HepG2 (cell line): ENCODE measurements around the gene B3GALT5. TPM values are rescaled to one million over a fixed set of nuclear protein-coding genes. Genes with fewer than 3 reads are reported as not detected.

Source experiments
- ATAC-seq: fragments of 200-7000 bp; cut with Tn5 transposase; 3 replicates; pipeline ENCODE4 v1.9.1; 2020; ENCODE audit warnings: mild to moderate bottlenecking, moderate library complexity
- BruUV-seq: library from RNA; stranded (reverse); fragments of 400-500 nt; replicated peaks from 2 replicates; lab custom pipeline; 2021; lab: Mats Ljungman, UMichigan
- CTCF ChIA-PET: fragments of 300-600 bp; formaldehyde crosslinking; extraction: SDS; loops from one replicate; lab custom pipeline; 2021; ENCODE audit warnings: low total read pairs, inconsistent platforms, low intra/inter-chr PET ratio; lab: Yijun Ruan, JAX
- POLR2A ChIA-PET: fragments of 350-600 bp; sonication (Branson Sonifier 250); formaldehyde crosslinking; loops from one replicate; lab custom pipeline; 2020; ENCODE audit warnings: antibody characterized with exemption, inconsistent platforms; lab: Yijun Ruan, JAX
- DNase-seq: peaks from one replicate; pipeline ENCODE4 v3.0.0-alpha.2; 2015; ENCODE audit warnings: low spot score
- FAIRE-seq: peaks from 3 replicates; lab custom pipeline; 2011; peaks lifted over from hg19 to GRCh38; lab: Jason Lieb, UNC
- H2AFZ ChIP-seq: one replicate; pipeline ENCODE4 v1.6.1; 2011; ENCODE audit warnings: low read length, inconsistent platforms
- H3K27ac ChIP-seq: fragments of 300-600 bp; 3 replicates; pipeline ENCODE4 v1.8.0; 2011; ENCODE audit warnings: mixed run types, mild to moderate bottlenecking, mixed read lengths, low read length, inconsistent platforms; ENCODE audit not compliant: insufficient read depth; ENCODE audit errors: extremely low read length
- H3K27me3 ChIP-seq, 2 experiments: fragments of 200-600 bp in 1 of 2; 2 replicates in 1 of 2; 3 replicates in 1 of 2; pipeline versions ENCODE4 v1.6.0 to v1.8.0; 2011; ENCODE audit warnings: low read length in 2 of 2, mild to moderate bottlenecking in 2 of 2, moderate library complexity in 2 of 2, inconsistent platforms in 1 of 2; ENCODE audit not compliant: insufficient read depth in 2 of 2, control insufficient read depth in 1 of 2
- H3K36me3 ChIP-seq, 2 experiments: fragments of 200-600 bp in 1 of 2; replicated peaks in 1 of 2; 2 replicates in 1 of 2; 3 replicates in 1 of 2; pipeline versions ENCODE4 v1.5.1 to v1.8.0; 2011; ENCODE audit warnings: low read length in 2 of 2, inconsistent platforms in 1 of 2; ENCODE audit not compliant: insufficient read depth in 2 of 2, control insufficient read depth in 1 of 2
- H3K4me1 ChIP-seq: 2 replicates; pipeline ENCODE4 v1.5.1; 2012; ENCODE audit warnings: low read length, inconsistent platforms; ENCODE audit not compliant: insufficient read depth
- H3K4me2 ChIP-seq: 2 replicates; pipeline ENCODE4 v1.6.0; 2011; ENCODE audit warnings: low read depth, low read length, inconsistent platforms
- H3K4me3 ChIP-seq, 3 experiments: fragments of 200-600 bp in 1 of 3; sonication (generic), shearing (Covaris generic) in 1 of 3; replicated peaks in 1 of 3; 2 replicates each; pipeline ENCODE4 v1.5.1; 2011 to 2016; ENCODE audit warnings: low read length in 3 of 3, inconsistent platforms in 2 of 3, low read depth in 2 of 3, mild to moderate bottlenecking in 2 of 3, control low read depth in 1 of 3, mixed read lengths in 1 of 3; ENCODE audit not compliant: insufficient read depth in 1 of 3
- H3K79me2 ChIP-seq: one replicate; pipeline ENCODE4 v1.6.1; 2011; ENCODE audit warnings: low read length, inconsistent platforms; ENCODE audit not compliant: insufficient read depth
- H3K9ac ChIP-seq: 2 replicates; pipeline ENCODE4 v1.6.0; 2011; ENCODE audit warnings: mild to moderate bottlenecking, low read depth, low read length, inconsistent platforms; ENCODE audit not compliant: insufficient read depth
- H3K9me3 ChIP-seq: 2 replicates; pipeline ENCODE4 v1.5.1; 2012; ENCODE audit warnings: mild to moderate bottlenecking, low read length
- H4K20me1 ChIP-seq: 2 replicates; pipeline ENCODE4 v1.6.0; 2011; ENCODE audit warnings: inconsistent platforms, mild to moderate bottlenecking, low read length, moderate library complexity; ENCODE audit not compliant: insufficient read depth
- AKAP8 ChIP-seq: sonication (generic); formaldehyde crosslinking; IDR thresholded peaks from 2 replicates; pipeline ENCODE4 v1.5.1; 2020; ENCODE audit warnings: mild to moderate bottlenecking, missing genetic modification reagents
- ATF1 ChIP-seq: IDR thresholded peaks from 2 replicates; pipeline ENCODE4 v1.6.1; 2016; ENCODE audit warnings: mild to moderate bottlenecking, control low read depth
- CEBPG ChIP-seq: IDR thresholded peaks from 2 replicates; pipeline ENCODE4 v1.6.1; 2016
- CHD2 ChIP-seq: IDR thresholded peaks from 2 replicates; pipeline ENCODE4 v1.6.1; 2011; ENCODE audit warnings: low read depth, low read length, improper control_type of control experiment
- FOXO1 ChIP-seq: sonication (generic); formaldehyde crosslinking; IDR thresholded peaks from 2 replicates; pipeline ENCODE4 v1.4.0; 2020; ENCODE audit warnings: missing genetic modification reagents
- GFI1 ChIP-seq: sonication (generic); formaldehyde crosslinking; IDR thresholded peaks from 2 replicates; pipeline ENCODE4 v1.5.0; 2020; ENCODE audit warnings: missing genetic modification reagents, mild to moderate bottlenecking, borderline replicate concordance
- HOXD1 ChIP-seq: sonication (generic); formaldehyde crosslinking; IDR thresholded peaks from 2 replicates; pipeline ENCODE4 v1.5.0; 2020; ENCODE audit warnings: missing genetic modification reagents
- NFIC ChIP-seq: IDR thresholded peaks from 2 replicates; pipeline ENCODE4 v1.6.1; 2012; ENCODE audit warnings: mild to moderate bottlenecking, low read length, inconsistent platforms
- SMAD1 ChIP-seq: sonication (generic); formaldehyde crosslinking; IDR thresholded peaks from 2 replicates; pipeline ENCODE4 v1.4.0; 2020; ENCODE audit warnings: missing genetic modification reagents, low read depth, mild to moderate bottlenecking, borderline replicate concordance
- TEAD2 ChIP-seq: sonication (generic); formaldehyde crosslinking; IDR thresholded peaks from 2 replicates; pipeline ENCODE4 v1.9.0; 2021; ENCODE audit warnings: missing genetic modification reagents
- ZBTB38 ChIP-seq: sonication (generic); formaldehyde crosslinking; IDR thresholded peaks from 2 replicates; pipeline ENCODE4 v1.5.1; 2020; ENCODE audit warnings: mild to moderate bottlenecking, missing genetic modification reagents
- ZNF782 ChIP-seq: sonication (generic); formaldehyde crosslinking; IDR thresholded peaks from 2 replicates; pipeline ENCODE4 v1.4.0; 2020; ENCODE audit warnings: missing genetic modification reagents, mild to moderate bottlenecking, borderline replicate concordance
- ZNF816 ChIP-seq: sonication (generic); formaldehyde crosslinking; IDR thresholded peaks from 2 replicates; pipeline ENCODE4 v1.8.0; 2022; ENCODE audit warnings: missing genetic modification reagents, mild to moderate bottlenecking, borderline replicate concordance
- WGBS: methylation state at CpG from one replicate; pipeline ENCODE4 v1.1.6; 2017; ENCODE audit warnings: low lambda C conversion rate; 5-methylcytosine and 5-hydroxymethylcytosine counted together
- in situ Hi-C: cut with HindIII; loops from 2 replicates; pipeline ENCODE4 v1.10.0; 2017; ENCODE audit warnings: low pct_unique_long_range_greater_than_20kb; ENCODE audit not compliant: extremely low pct_ligation_motif_present
- intact Hi-C: fragments of 100-400 bp; cut with micrococcal nuclease; formaldehyde crosslinking; loops from one replicate; pipeline ENCODE4 v1.10.0; 2022; ENCODE audit not compliant: unreplicated experiment
- polyA plus RNA-seq, 8 experiments: library from polyadenylated mRNA; depleted of rRNA in 3 of 8; stranded (reverse) in 7 of 8; unstranded in 1 of 8; fragments of >200 nt; fragmentation: Illumina TruSeq in 4 of 8; extraction: Trizol in 4 of 8; gene quantifications; 2 replicates each; pipeline versions ENCODE4 v1.2.1 to v1.2.3, GENCODE V29; 2011 to 2016; ENCODE audit warnings: low read depth in 4 of 8, missing spikeins in 1 of 8, mixed read lengths in 1 of 8; ENCODE audit not compliant: insufficient read depth in 1 of 8
- total RNA-seq, 5 experiments: library from RNA; depleted of rRNA; stranded (reverse); fragments of >200 nt; fragmentation: Illumina TruSeq; extraction: Trizol; gene quantifications; 2 replicates each; pipeline ENCODE4 v1.2.3, GENCODE V29; 2016; ENCODE audit warnings: low read depth in 1 of 5
- TF ChIP-seq, protein P1 (sequence below): sonication (generic); formaldehyde crosslinking; IDR thresholded peaks from 2 replicates; pipeline ENCODE4 v1.8.1; 2022; ENCODE audit warnings: mild to moderate bottlenecking, missing genetic modification reagents
- TF ChIP-seq, protein P2 (sequence below): sonication (generic); formaldehyde crosslinking; IDR thresholded peaks from 2 replicates; pipeline ENCODE4 v1.9.0; 2022; ENCODE audit warnings: missing genetic modification reagents, mild to moderate bottlenecking, borderline replicate concordance

Gene B3GALT5
- total and polyA plus RNA-seq, 2 of the 13 experiments (the other 11 are each of a cell fraction or from before 2014, with no cell fraction given): 0.02 to 0.03 TPM

DNA sequence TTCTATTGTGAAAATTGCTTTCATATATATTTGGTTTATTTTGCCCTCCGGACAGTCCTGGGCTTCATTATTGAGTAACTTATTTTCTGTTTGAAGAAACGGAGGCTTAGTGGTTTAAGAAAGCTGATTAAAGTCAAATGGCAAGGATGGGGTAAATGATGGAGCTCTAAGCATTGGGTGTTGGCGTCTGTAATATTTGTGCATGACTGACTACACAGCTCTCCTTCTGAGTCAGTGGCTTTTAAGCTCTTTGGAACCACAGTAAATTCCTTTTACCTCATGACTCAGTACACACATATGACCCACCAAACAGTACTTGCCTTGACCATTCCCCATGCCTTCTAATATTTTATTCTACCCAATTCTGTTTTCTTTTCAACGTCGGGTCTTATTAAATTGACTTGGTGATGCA lies 21.0 kb downstream of the B3GALT5 start (continued):
- TF ChIP-seq, protein P1, sequence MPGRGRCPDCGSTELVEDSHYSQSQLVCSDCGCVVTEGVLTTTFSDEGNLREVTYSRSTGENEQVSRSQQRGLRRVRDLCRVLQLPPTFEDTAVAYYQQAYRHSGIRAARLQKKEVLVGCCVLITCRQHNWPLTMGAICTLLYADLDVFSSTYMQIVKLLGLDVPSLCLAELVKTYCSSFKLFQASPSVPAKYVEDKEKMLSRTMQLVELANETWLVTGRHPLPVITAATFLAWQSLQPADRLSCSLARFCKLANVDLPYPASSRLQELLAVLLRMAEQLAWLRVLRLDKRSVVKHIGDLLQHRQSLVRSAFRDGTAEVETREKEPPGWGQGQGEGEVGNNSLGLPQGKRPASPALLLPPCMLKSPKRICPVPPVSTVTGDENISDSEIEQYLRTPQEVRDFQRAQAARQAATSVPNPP: no peak
- TF ChIP-seq ZNF782: no peak
- no peak for TF ChIP-seq TEAD2 (CRISPR knock-in tag)

DNA sequence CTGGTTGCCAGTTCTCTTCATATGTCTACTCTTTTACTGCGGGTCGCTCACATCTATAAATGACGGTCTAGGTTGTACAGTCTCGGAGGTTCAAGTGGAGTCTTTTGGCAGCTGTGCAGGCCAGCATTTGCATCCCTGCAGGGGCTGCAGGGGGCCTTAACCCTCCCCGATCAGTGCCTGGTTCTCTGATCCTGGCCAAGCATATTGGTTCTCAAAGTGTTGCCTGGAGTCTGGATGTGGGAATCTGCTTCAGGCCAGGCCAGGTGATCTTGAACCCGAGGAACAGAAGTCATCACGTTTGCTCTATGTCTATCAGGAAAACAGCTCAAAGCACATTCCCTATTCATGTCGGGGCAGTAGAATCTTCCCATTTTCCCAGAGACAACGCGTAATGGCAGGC lies 21.8 kb downstream of the B3GALT5 start:
- Histone ChIP-seq H3K27ac (no peak overlapping the region), H2AFZ (no peak overlapping the region), H3K4me3 (no peak overlapping the region), H3K9me3 (no peaks in the 10 kb centered on the region), H4K20me1 (no peaks in the 10 kb centered on the region), H3K36me3 (no peaks in the 10 kb centered on the region), H3K4me1 (no peaks in the 10 kb centered on the region), H3K79me2 (no peaks in the 10 kb centered on the region), H3K4me2 (no peak overlapping the region), H3K27me3 (peaks cover 3 to 16% of the 10 kb centered on the region in 2 experiments; a peak in 4 of 5 replicates), H3K9ac (no peak overlapping the region)
- TF ChIP-seq ATF1 (CRISPR knock-in tag) (no peak), AKAP8 (CRISPR knock-in tag) (no peak), NFIC (no peak), SMAD1 (CRISPR knock-in tag) (no peak), CEBPG (CRISPR knock-in tag) (no peak), HOXD1 (no peak), ZBTB38 (CRISPR knock-in tag) (no peak), FOXO1 (CRISPR knock-in tag) (no peak), CHD2 (no peak), ZNF816 (CRISPR knock-in tag) (no peak), GFI1 (CRISPR knock-in tag) (no peak)
- TF ChIP-seq, protein P2, sequence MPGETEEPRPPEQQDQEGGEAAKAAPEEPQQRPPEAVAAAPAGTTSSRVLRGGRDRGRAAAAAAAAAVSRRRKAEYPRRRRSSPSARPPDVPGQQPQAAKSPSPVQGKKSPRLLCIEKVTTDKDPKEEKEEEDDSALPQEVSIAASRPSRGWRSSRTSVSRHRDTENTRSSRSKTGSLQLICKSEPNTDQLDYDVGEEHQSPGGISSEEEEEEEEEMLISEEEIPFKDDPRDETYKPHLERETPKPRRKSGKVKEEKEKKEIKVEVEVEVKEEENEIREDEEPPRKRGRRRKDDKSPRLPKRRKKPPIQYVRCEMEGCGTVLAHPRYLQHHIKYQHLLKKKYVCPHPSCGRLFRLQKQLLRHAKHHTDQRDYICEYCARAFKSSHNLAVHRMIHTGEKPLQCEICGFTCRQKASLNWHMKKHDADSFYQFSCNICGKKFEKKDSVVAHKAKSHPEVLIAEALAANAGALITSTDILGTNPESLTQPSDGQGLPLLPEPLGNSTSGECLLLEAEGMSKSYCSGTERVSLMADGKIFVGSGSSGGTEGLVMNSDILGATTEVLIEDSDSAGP (CRISPR knock-in tag): no peak
- ChIA-PET CTCF (no interaction called here), POLR2A (no interaction called here)
- in situ Hi-C loops: no loop called here
- DNase-seq: no peak
- 44% methylated on average over 10 of the region's 10 CpGs for WGBS
- no peak for FAIRE-seq
- no peak for ATAC-seq
- intact Hi-C loops: no loop called here
- BruUV-seq: no TSS peak
